Natural killer cell (primary cell): Measurements from ENCODE around the gene MAD1L1. TPM values are rescaled to one million over a fixed set of nuclear protein-coding genes. Genes with fewer than 3 reads are reported as not detected.

Experiments
- ATAC-seq, 3 donors: fragments of 150-1000 bp in 2 of 3; fragments of 200-7000 bp in 1 of 3; cut with Tn5 transposase; 1 replicate in 1 of 3; 2 replicates in 2 of 3; pipeline ENCODE4 v1.10.0; 2021; ENCODE audit warnings: mild to moderate bottlenecking in 2 of 3, moderate library complexity in 2 of 3
- DNase-seq, 2 donors: peaks; one replicate each; pipeline versions ENCODE4 v3.0.0 to v3.0.0-alpha.2; 2013 to 2021; ENCODE audit warnings: mixed read lengths in 1 of 2
- H3K27ac ChIP-seq: one replicate; pipeline ENCODE4 v1.5.1; 2013; ENCODE audit warnings: mild to moderate bottlenecking, low read length
- H3K27me3 ChIP-seq: one replicate; pipeline ENCODE4 v1.6.1; 2013; ENCODE audit warnings: low read length; ENCODE audit not compliant: control insufficient read depth, insufficient read depth
- H3K36me3 ChIP-seq: one replicate; pipeline ENCODE4 v1.6.1; 2013; ENCODE audit warnings: low read length; ENCODE audit not compliant: control insufficient read depth, insufficient read depth
- H3K4me1 ChIP-seq: one replicate; pipeline ENCODE4 v1.6.1; 2013; ENCODE audit warnings: low read length; ENCODE audit not compliant: control insufficient read depth, insufficient read depth
- H3K4me3 ChIP-seq: one replicate; pipeline ENCODE4 v1.5.1; 2013; ENCODE audit warnings: low read length
- H3K9me3 ChIP-seq: one replicate; pipeline ENCODE4 v1.6.1; 2013; ENCODE audit warnings: low read length; ENCODE audit not compliant: control insufficient read depth, insufficient read depth
- H3K27ac Mint-ChIP-seq, 2 donors: one replicate each; pipeline ENCODE4 v1.8.0; 2022; ENCODE audit warnings: mild to moderate bottlenecking in 2 of 2, mixed read lengths in 2 of 2, moderate library complexity in 1 of 2
- H3K27me3 Mint-ChIP-seq, 2 donors: one replicate each; pipeline ENCODE4 v1.8.0; 2022; ENCODE audit warnings: low read depth in 2 of 2, mixed read lengths in 2 of 2
- H3K36me3 Mint-ChIP-seq: one replicate; pipeline ENCODE4 v1.8.0; 2022; ENCODE audit warnings: mixed read lengths
- H3K4me1 Mint-ChIP-seq, 2 donors: one replicate each; pipeline ENCODE4 v1.8.0; 2022; ENCODE audit warnings: mixed read lengths in 2 of 2
- H3K4me3 Mint-ChIP-seq: one replicate; pipeline ENCODE4 v1.8.0; 2022; ENCODE audit warnings: mild to moderate bottlenecking, moderate library complexity, mixed read lengths
- H3K9me3 Mint-ChIP-seq, 2 donors: one replicate each; pipeline ENCODE4 v1.8.0; 2022; ENCODE audit warnings: mixed read lengths in 2 of 2
- WGBS: methylation state at CpG from one replicate; pipeline ENCODE4 v1.1.7; 2013; ENCODE audit warnings: missing lambda C conversion rate; ENCODE audit not compliant: insufficient coverage; 5-methylcytosine and 5-hydroxymethylcytosine counted together
- intact Hi-C: fragments of 100-400 bp; cut with micrococcal nuclease; formaldehyde crosslinking; loops from one replicate; pipeline ENCODE4 v1.14.2; 2022
- total RNA-seq, 4 donors: library from RNA; stranded (reverse); fragments of 120-200 nt in 1 of 4; gene quantifications; one replicate each; pipeline versions ENCODE4 v1.2.3 to v1.2.4, GENCODE V29; 2013 to 2022
- TF ChIP-seq, protein P1 (sequence below): fragments of 200-600 bp; IDR thresholded peaks from one replicate; pipeline ENCODE4 v1.8.0; 2022; ENCODE audit warnings: antibody characterized with exemption

Gene MAD1L1
- total RNA-seq, 3 donors from 2014 or later (not counting 1 experiment from before 2014, with no cell fraction given), result 53.6 to 81.2 (median 77.4) TPM

GRCh38 chr7:2148189-2148588, 84.6 kb downstream of the MAD1L1 start:
- WGBS, result 96% methylated on average over 11 of the region's 11 CpGs
- H3K36me3 ChIP-seq, result peaks cover 7% of the 10 kb centered on the region

GRCh38 chr7:2146676-2147472, 85.9 kb downstream of the MAD1L1 start:
- Mint-ChIP-seq H3K27me3 (no peaks in the 10 kb centered on the region), H3K4me3 (no peak overlapping the region), H3K36me3 (no peaks in the 10 kb centered on the region), H3K27ac (no peak overlapping the region), H3K4me1 (peaks cover 0 to 5% of the 10 kb centered on the region in 2 donors), H3K9me3 (no peaks in the 10 kb centered on the region)
- Histone ChIP-seq H3K27me3 (no peaks in the 10 kb centered on the region), H3K9me3 (no peaks in the 10 kb centered on the region), H3K4me1 (no peaks in the 10 kb centered on the region), H3K36me3 (peaks cover 7% of the 10 kb centered on the region), H3K27ac (no peak overlapping the region), H3K4me3 (no peak overlapping the region)
- 96% methylated on average over 35 of the region's 35 CpGs for WGBS
- intact Hi-C loops, result no loop called here
- ATAC-seq (no peak), DNase-seq (no peak)
- TF ChIP-seq, protein P1, sequence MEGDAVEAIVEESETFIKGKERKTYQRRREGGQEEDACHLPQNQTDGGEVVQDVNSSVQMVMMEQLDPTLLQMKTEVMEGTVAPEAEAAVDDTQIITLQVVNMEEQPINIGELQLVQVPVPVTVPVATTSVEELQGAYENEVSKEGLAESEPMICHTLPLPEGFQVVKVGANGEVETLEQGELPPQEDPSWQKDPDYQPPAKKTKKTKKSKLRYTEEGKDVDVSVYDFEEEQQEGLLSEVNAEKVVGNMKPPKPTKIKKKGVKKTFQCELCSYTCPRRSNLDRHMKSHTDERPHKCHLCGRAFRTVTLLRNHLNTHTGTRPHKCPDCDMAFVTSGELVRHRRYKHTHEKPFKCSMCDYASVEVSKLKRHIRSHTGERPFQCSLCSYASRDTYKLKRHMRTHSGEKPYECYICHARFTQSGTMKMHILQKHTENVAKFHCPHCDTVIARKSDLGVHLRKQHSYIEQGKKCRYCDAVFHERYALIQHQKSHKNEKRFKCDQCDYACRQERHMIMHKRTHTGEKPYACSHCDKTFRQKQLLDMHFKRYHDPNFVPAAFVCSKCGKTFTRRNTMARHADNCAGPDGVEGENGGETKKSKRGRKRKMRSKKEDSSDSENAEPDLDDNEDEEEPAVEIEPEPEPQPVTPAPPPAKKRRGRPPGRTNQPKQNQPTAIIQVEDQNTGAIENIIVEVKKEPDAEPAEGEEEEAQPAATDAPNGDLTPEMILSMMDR, result no peak

More at GRCh38 chr7:2148189-2148588, 84.6 kb downstream of the MAD1L1 start:
- Mint-ChIP-seq H3K36me3 (no peaks in the 10 kb centered on the region), H3K9me3 (no peaks in the 10 kb centered on the region), H3K27me3 (no peaks in the 10 kb centered on the region), H3K27ac (no peak overlapping the region), H3K4me3 (no peak overlapping the region), H3K4me1 (peaks cover 0 to 5% of the 10 kb centered on the region in 2 donors)
- Histone ChIP-seq H3K4me3 (no peak overlapping the region), H3K27ac (no peak overlapping the region), H3K9me3 (no peaks in the 10 kb centered on the region), H3K27me3 (no peaks in the 10 kb centered on the region), H3K4me1 (no peaks in the 10 kb centered on the region)
- ATAC-seq (no peak), DNase-seq (no peak)
- TF ChIP-seq, protein P1, result no peak
- intact Hi-C loops, result no loop called here

- no peak overlapping the region for H3K4me3 ChIP-seq
- H3K27me3 ChIP-seq, result no peaks in the 10 kb centered on the region
- ATAC-seq (no peak), DNase-seq (no peak)
- Mint-ChIP-seq H3K4me3 (no peak overlapping the region), H3K27me3 (no peaks in the 10 kb centered on the region), H3K4me1 (peaks cover 0 to 5% of the 10 kb centered on the region in 2 donors), H3K36me3 (no peaks in the 10 kb centered on the region), H3K27ac (no peak overlapping the region), H3K9me3 (no peaks in the 10 kb centered on the region)
- no peak overlapping the region for H3K27ac ChIP-seq
- intact Hi-C loops, result no loop called here
- TF ChIP-seq, protein P1, result no peak
- WGBS, result 97% methylated on average over 42 of the region's 42 CpGs
- H3K36me3 ChIP-seq, result peaks cover 7% of the 10 kb centered on the region
- no peaks in the 10 kb centered on the region for H3K9me3 ChIP-seq
- H3K4me1 ChIP-seq, result no peaks in the 10 kb centered on the region
Measured at GRCh38 chr7:2145835-2146580, 86.7 kb downstream of the MAD1L1 start.
